Gastroesophageal sphincter (tissue), 3 donors: Measurements from ENCODE around the gene PHLDA1.

ENCODE experiments used
- CTCF ChIP-seq, 4 experiments: fragments of 200-600 bp in 2 of 4; fragments of 450-650 bp in 2 of 4; sonication (generic) in 1 of 4; IDR thresholded peaks; one replicate each; pipeline ENCODE4 v1.5.1; 2017 to 2019; ENCODE audit warnings: antibody characterized with exemption in 4 of 4, mild to moderate bottlenecking in 2 of 4, moderate library complexity in 2 of 4
- EP300 ChIP-seq: sonication (generic); formaldehyde crosslinking; IDR thresholded peaks from one replicate; pipeline ENCODE4 v1.6.1; 2017; ENCODE audit warnings: antibody characterized with exemption, mild to moderate bottlenecking

- TF ChIP-seq CTCF (IDR thresholded peaks at IDR 0.05) (no peak), EP300 (no peak)
Measured at GRCh38 chr12:75975702-75976101, 55.9 kb downstream of the PHLDA1 start.
